Esophagus (tissue), 2 donors: Measurements from ENCODE around the gene RIPK4. TPM values are rescaled to one million over a fixed set of nuclear protein-coding genes. Genes with fewer than 3 reads are reported as not detected.
A peak's percentile ranks its signal among the peaks of the same experiment; 100 is the strongest.

Experiments used
- H3K27ac ChIP-seq, 2 donors: one replicate each; pipeline ENCODE4 v1.5.1; 2013; ENCODE audit warnings: low read depth in 2 of 2, mild to moderate bottlenecking in 2 of 2, inconsistent platforms in 1 of 2, low read length in 1 of 2, moderate library complexity in 1 of 2
- H3K27me3 ChIP-seq, 2 donors: one replicate each; pipeline ENCODE4 v1.6.1; 2013; ENCODE audit warnings: low read length in 2 of 2, control low read depth in 1 of 2, mild to moderate bottlenecking in 1 of 2; ENCODE audit not compliant: insufficient read depth in 2 of 2, control insufficient read depth in 1 of 2
- H3K36me3 ChIP-seq, 2 donors: one replicate each; pipeline ENCODE4 v1.6.1; 2013; ENCODE audit warnings: low read length in 1 of 2; ENCODE audit not compliant: control insufficient read depth in 2 of 2, insufficient read depth in 2 of 2
- H3K4me1 ChIP-seq, 2 donors: one replicate each; pipeline ENCODE4 v1.6.1; 2013; ENCODE audit warnings: low read length in 1 of 2; ENCODE audit not compliant: control insufficient read depth in 2 of 2, insufficient read depth in 2 of 2
- H3K4me3 ChIP-seq, 2 donors: one replicate each; pipeline ENCODE4 v1.5.1; 2013; ENCODE audit warnings: low read length in 2 of 2, mild to moderate bottlenecking in 2 of 2, low read depth in 1 of 2, moderate library complexity in 1 of 2
- H3K9me3 ChIP-seq, 2 donors: one replicate each; pipeline ENCODE4 v1.6.1; 2013; ENCODE audit warnings: mild to moderate bottlenecking in 2 of 2, low read depth in 1 of 2, low read length in 1 of 2, moderate library complexity in 1 of 2; ENCODE audit not compliant: control insufficient read depth in 2 of 2, insufficient read depth in 1 of 2
- WGBS, 2 donors: extraction: QIAGEN DNeasy Blood & Tissue Kit; methylation state at CpG; one replicate each; pipeline ENCODE4 v1.1.7; 2013; 5-methylcytosine and 5-hydroxymethylcytosine counted together
- polyA plus RNA-seq, 2 donors: library from polyadenylated mRNA; stranded (reverse); fragments of 200-250 nt; gene quantifications; one replicate each; pipeline ENCODE4 v1.2.3, GENCODE V29; 2013
- donor health status: healthy with polysubstance abuse.
- donor health status: Bipolar disorder and iron deficiency.

Gene RIPK4
- polyA plus RNA-seq, 2 donors = 51.7 to 72.4 TPM

- H3K27ac ChIP-seq = peak overlapping the region in 1 of 2 donors; percentile 64
- H3K4me3 ChIP-seq = no peak overlapping the region
- peaks cover 0 to 10% of the 10 kb centered on the region in 2 donors for H3K4me1 ChIP-seq
- H3K9me3 ChIP-seq = peaks cover 0 to 5% of the 10 kb centered on the region in 2 donors
- WGBS, 2 donors = 79 to 86% methylated on average over 2 of the region's 2 CpGs
- peaks cover 0 to 18% of the 10 kb centered on the region in 2 donors for H3K36me3 ChIP-seq
- no peaks in the 10 kb centered on the region for H3K27me3 ChIP-seq
Measured at GRCh38 chr21:41736423-41736822, 30.4 kb downstream of the RIPK4 start.

GRCh38 chr21:41733951-41734689, 32.7 kb downstream of the RIPK4 start:
- Histone ChIP-seq H3K27ac (peak overlapping the region; percentile 45 to 91), H3K27me3 (no peaks in the 10 kb centered on the region)
- 81 to 85% methylated on average over 13 of the region's 13 CpGs for WGBS, 2 donors

GRCh38 chr21:41731081-41731480, 35.8 kb downstream of the RIPK4 start:
- Histone ChIP-seq H3K4me1 (peaks cover 4 to 39% of the 10 kb centered on the region in 2 donors), H3K36me3 (no peaks in the 10 kb centered on the region), H3K27ac (peak overlapping the region; percentile 77 to 97), H3K27me3 (no peaks in the 10 kb centered on the region), H3K9me3 (no peaks in the 10 kb centered on the region), H3K4me3 (no peak overlapping the region)
- WGBS, 2 donors = 60 to 69% methylated on average over 2 of the region's 2 CpGs

More at GRCh38 chr21:41733951-41734689, 32.7 kb downstream of the RIPK4 start:
- H3K36me3 ChIP-seq = peaks cover 0 to 7% of the 10 kb centered on the region in 2 donors
- H3K9me3 ChIP-seq = peaks cover 0 to 5% of the 10 kb centered on the region in 2 donors
- H3K4me1 ChIP-seq = peaks cover 0 to 19% of the 10 kb centered on the region in 2 donors
- no peak overlapping the region for H3K4me3 ChIP-seq

GRCh38 chr21:41730367-41730765, 36.5 kb downstream of the RIPK4 start:
- Histone ChIP-seq H3K9me3 (no peaks in the 10 kb centered on the region), H3K36me3 (no peaks in the 10 kb centered on the region), H3K27me3 (no peaks in the 10 kb centered on the region), H3K4me3 (no peak overlapping the region), H3K4me1 (peaks cover 4 to 43% of the 10 kb centered on the region in 2 donors), H3K27ac (peak overlapping the region; percentile 79 to 99)
- WGBS, 2 donors = 26 to 32% methylated on average over 6 of the region's 6 CpGs

GRCh38 chr21:41729701-41730366, 37.0 kb downstream of the RIPK4 start:
- H3K9me3 ChIP-seq = no peaks in the 10 kb centered on the region
- no peaks in the 10 kb centered on the region for H3K27me3 ChIP-seq
- no peaks in the 10 kb centered on the region for H3K36me3 ChIP-seq
- no peak overlapping the region for H3K4me3 ChIP-seq
- 62 to 68% methylated on average over 17 of the region's 17 CpGs for WGBS, 2 donors
- H3K27ac ChIP-seq = peak overlapping the region; percentile 79 to 99
- peaks cover 4 to 42% of the 10 kb centered on the region in 2 donors for H3K4me1 ChIP-seq

- H3K4me3 ChIP-seq = peak overlapping the region in 1 of 2 donors; percentile 33
- WGBS, 2 donors = 49 to 68% methylated on average over 31 of the region's 31 CpGs
- H3K27ac ChIP-seq = peak overlapping the region; percentile 95 to 99
- H3K4me1 ChIP-seq = peaks cover 4 to 34% of the 10 kb centered on the region in 2 donors
- H3K27me3 ChIP-seq = no peaks in the 10 kb centered on the region
- no peaks in the 10 kb centered on the region for H3K36me3 ChIP-seq
- no peaks in the 10 kb centered on the region for H3K9me3 ChIP-seq
Measured at GRCh38 chr21:41727784-41728763, 38.8 kb downstream of the RIPK4 start.

- no peaks in the 10 kb centered on the region for H3K27me3 ChIP-seq
- 37 to 39% methylated on average over 24 of the region's 24 CpGs for WGBS, 2 donors
- H3K4me1 ChIP-seq = peaks cover 4 to 35% of the 10 kb centered on the region in 2 donors
- peak overlapping the region; percentile 4 to 33 for H3K4me3 ChIP-seq
- peak overlapping the region; percentile 95 to 99 for H3K27ac ChIP-seq
- H3K9me3 ChIP-seq = no peaks in the 10 kb centered on the region
- H3K36me3 ChIP-seq = no peaks in the 10 kb centered on the region
Measured at GRCh38 chr21:41726970-41727783, 39.7 kb downstream of the RIPK4 start.

- Histone ChIP-seq H3K9me3 (no peaks in the 10 kb centered on the region), H3K27ac (peak overlapping the region; percentile 95 to 99), H3K36me3 (no peaks in the 10 kb centered on the region), H3K27me3 (no peaks in the 10 kb centered on the region), H3K4me3 (peak overlapping the region in 1 of 2 donors; percentile 4), H3K4me1 (peaks cover 4 to 39% of the 10 kb centered on the region in 2 donors)
- 51 to 65% methylated on average over 9 of the region's 9 CpGs for WGBS, 2 donors
Measured at GRCh38 chr21:41726630-41726969, 40.3 kb downstream of the RIPK4 start.
